Esophagus muscularis mucosa (tissue), 3 donors: ENCODE data around the gene MYZAP.

Experiments
- EP300 ChIP-seq: sonication (generic); formaldehyde crosslinking; IDR thresholded peaks from one replicate; pipeline ENCODE4 v1.6.1; 2017; ENCODE audit warnings: antibody characterized with exemption
- TF ChIP-seq, protein P1 (sequence below), 3 experiments: fragments of 200-600 bp in 2 of 3; fragments of 450-650 bp in 1 of 3; sonication (generic) in 2 of 3; IDR thresholded peaks; one replicate each; pipeline ENCODE4 v1.5.1; 2017 to 2019; ENCODE audit warnings: antibody characterized with exemption in 3 of 3, mild to moderate bottlenecking in 2 of 3, moderate library complexity in 1 of 3

DNA sequence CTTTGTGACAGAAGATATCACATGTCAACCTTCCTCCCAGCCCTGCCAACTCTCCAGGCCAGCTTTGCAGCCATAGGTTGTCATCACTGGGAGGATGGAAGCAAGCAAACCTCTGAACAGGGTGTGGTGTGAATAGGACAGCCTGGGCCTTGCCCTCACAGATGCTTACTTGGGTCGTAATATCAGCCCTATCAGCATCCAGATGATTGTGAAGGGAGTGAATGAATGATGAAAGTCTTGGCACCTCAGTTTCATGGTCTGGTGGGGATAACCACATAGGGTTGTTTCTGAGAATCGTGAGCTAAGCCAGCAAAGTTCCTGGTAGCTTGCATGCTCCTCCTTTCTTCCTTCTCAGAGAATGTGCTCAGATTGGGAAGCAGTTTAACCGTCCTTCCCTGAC, 59.7 kb downstream of the MYZAP start:
- TF ChIP-seq, protein P1, sequence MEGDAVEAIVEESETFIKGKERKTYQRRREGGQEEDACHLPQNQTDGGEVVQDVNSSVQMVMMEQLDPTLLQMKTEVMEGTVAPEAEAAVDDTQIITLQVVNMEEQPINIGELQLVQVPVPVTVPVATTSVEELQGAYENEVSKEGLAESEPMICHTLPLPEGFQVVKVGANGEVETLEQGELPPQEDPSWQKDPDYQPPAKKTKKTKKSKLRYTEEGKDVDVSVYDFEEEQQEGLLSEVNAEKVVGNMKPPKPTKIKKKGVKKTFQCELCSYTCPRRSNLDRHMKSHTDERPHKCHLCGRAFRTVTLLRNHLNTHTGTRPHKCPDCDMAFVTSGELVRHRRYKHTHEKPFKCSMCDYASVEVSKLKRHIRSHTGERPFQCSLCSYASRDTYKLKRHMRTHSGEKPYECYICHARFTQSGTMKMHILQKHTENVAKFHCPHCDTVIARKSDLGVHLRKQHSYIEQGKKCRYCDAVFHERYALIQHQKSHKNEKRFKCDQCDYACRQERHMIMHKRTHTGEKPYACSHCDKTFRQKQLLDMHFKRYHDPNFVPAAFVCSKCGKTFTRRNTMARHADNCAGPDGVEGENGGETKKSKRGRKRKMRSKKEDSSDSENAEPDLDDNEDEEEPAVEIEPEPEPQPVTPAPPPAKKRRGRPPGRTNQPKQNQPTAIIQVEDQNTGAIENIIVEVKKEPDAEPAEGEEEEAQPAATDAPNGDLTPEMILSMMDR (IDR thresholded peaks at IDR 0.05) = no peak
- no peak for TF ChIP-seq EP300
